ENCODE results near the gene MINDY4. TPM values are rescaled to one million over a fixed set of nuclear protein-coding genes. Genes with fewer than 3 reads are reported as not detected.

Gene MINDY4
- polyA plus RNA-seq, 1 donor, result 12.2 TPM

DNA sequence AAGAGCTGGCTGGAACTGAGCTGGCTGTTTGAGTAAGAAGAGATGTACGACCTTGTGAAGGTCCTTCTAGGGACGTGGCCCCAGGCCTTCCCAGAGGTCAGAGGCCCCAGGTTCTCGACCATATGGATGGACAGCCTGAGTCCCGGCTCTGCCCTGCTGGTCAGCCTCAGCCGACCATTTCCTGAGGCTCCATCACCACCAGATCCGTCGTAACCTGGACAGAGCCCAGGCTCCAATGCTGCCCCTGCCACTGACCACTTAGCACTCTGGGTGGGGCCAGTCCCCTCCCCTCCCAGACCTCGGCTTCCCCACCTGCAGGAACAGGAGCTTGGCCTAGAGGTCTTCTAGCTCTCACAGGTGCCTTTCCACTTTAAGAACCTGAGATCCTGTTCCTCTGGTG is 29.9 kb upstream of the MINDY4 start:
- DNase-seq, result no peak

DNA sequence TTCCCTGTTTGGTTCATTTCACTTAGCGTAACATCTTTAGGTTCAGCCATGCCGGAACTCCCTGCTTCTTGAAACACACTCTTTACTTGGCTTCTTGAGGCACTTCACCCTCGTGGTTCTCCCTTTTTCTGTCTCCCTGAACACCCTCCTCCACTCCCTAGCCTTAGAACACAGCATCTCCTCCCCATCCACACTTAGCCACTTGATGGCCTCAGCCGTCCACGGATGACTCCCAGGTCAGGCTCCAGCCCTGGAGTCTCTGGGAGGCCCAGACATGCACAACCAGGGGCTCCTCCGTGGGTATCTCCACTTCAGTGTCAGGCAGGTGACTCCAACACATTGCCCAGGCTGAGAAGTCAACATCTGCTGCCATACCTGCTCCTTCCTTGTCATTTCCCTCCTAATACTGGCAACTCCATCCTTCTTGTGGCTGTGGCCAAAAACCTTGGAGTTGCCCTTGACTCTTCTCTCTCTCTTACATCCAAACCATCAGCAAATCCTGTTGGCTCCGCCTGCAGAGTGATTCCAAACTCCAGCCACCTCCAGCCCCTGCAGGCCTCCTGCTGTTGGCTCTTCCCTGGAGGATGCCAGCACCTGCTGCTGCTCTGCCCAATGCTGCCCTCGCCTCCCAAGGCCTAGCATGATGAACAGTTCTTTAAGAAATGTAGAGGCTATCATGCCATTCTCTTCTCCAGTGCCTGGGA is 27.7 kb upstream of the MINDY4 start:
- no peak for DNase-seq

DNA sequence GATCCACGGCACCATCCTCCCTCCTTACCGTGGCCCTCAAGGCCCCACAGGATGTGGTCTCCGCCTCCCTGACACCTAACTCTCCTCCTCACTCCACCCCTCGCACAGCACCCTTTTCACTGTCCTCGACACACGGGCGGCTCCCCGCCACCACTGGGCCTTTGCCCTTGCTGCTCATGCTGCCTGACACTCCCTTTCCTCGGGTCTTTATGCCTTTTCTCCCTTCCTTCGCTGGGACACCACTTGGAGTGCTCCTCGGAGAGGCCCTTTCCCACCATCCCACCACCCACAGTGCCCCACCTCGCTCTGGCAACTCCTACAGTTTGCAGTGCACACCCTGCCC is 27.2 kb upstream of the MINDY4 start:
- no peak for DNase-seq

- no peak for DNase-seq
These were observed 25.8 kb upstream of the MINDY4 start for GRCh38 chr7:30745261-30745941.

- no peak for DNase-seq
These were observed 21.2 kb upstream of the MINDY4 start for GRCh38 chr7:30750010-30750409.

GRCh38 chr7:30750683-30751650 is 20.2 kb upstream of the MINDY4 start:
- DNase-seq, result no peak

DNA sequence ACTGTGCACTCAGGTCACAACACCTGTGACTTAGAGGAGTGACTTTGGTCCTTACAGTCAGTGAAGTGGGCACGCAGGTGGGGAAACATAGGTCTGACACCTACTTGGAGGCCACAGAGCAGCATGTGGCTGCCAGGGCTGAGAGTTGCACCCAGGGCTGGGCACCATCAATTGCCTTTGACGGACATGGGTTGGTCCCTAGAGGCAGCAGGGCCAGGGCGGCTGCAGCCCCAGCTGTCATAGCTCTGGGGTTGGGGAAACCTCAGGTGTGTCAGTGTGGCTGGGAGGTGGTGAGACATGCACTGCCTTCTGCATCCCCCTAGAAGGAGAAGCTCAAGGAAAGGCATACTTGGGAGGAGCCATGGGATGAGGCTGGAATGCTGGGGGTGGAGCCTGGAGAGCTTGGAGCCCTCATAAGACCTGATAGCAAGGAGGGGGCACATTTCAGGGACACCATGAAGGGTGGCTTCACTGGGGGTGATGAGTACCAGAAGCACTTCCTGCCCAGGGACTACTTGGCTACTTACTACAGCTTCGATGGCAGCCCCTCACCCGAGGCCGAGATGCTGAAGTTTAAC is 19.4 kb upstream of the MINDY4 start, which contains the start of gene INMT:
Gene INMT, plus strand, starts transcription at position 440 of the 578 bp plus-strand sequence. Its CDS starts 16 bp downstream, at position 456.
- DNase-seq, result no peak

DNA sequence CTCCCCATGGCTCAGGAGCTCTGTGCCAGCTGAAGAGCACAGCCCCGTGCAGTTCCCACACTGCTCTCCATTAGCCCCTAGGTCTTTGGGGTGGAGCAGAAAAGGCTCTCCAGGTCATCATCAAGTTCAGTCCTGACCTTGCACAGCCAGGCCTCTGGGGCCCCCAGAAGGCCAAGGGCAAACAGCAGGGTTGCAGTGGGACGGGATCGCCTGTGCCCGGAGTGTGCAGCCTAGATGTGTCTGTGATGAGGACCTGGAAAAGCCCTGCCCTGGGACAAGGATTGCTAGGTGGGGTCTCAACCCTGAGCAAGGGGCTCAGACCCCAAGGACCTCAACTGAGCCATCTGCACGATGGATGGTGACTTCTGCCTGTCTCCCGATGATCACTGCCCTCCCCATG is 18.7 kb upstream of the MINDY4 start:
- DNase-seq, result no peak

DNA sequence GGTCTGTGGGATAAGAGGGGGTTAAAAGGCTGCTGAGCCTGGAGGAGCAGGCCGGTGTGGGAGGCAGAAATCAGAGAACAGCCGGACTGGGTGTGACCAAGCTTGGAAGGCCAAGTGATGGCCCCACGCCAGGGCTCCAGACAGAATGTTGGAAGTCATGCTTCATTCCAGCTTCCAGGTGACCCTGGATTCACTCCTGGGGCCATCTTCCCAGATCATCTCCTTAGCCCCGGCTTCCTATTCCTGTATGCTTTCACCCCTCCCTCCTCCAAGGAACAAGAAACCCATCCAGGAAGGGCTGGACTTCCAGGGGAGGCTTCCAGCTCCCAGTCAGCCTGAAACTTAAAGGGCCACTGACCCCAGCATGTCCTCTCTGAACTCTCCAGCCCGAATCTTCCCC is 18.2 kb upstream of the MINDY4 start:
- DNase-seq, result no peak

- DNase-seq, result no peak
These were observed 16.8 kb upstream of the MINDY4 start for GRCh38 chr7:30754315-30754877.

DNA sequence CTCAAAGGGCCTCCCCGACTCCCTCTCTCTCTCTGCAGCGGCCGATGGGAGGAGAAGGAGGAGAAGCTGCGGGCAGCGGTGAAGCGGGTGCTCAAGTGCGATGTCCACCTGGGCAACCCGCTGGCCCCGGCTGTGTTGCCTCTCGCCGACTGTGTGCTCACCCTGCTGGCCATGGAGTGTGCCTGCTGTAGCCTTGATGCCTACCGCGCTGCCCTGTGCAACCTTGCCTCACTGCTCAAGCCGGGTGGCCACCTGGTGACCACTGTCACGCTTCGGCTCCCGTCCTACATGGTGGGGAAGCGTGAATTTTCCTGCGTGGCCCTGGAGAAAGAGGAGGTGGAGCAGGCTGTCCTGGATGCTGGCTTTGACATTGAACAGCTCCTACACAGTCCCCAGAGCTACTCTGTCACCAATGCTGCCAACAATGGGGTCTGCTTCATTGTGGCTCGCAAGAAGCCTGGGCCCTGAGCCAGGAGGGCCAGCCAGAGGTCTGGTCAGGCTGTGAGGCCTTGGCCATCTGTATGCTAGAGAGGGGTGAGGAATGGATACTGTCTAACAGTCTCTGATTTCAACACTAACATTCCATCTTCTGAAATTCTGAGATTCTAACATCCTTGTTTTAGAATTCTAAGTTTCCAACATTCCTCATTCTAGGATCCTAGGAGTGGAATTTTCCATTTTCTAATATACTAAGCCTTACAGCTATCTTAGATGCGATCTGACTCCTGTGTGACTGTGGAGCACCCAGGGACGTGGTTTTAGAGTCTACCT is 15.6 kb upstream of the MINDY4 start:
- DNase-seq, result no peak

DNA sequence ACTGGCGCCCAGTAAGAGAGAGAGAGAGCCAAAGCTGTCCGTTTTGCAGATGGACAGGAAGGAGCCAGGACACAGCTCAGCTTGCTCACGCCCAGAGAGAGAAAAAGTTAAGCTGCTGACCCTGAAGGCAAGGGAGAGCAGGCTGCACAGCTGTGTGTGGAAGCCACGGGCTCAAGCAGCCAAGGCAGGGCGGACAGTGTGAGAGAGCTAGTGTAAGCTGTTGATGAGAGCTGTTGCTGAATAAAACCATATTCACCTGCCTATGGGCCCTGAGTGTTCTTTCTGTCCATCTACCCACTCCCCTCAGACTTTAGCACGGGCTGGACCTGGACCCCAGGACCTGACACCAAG is 13.9 kb upstream of the MINDY4 start:
- DNase-seq, result no peak

- no peak for DNase-seq
These were observed 10.6 kb upstream of the MINDY4 start for GRCh38 chr7:30760514-30761213.

DNA sequence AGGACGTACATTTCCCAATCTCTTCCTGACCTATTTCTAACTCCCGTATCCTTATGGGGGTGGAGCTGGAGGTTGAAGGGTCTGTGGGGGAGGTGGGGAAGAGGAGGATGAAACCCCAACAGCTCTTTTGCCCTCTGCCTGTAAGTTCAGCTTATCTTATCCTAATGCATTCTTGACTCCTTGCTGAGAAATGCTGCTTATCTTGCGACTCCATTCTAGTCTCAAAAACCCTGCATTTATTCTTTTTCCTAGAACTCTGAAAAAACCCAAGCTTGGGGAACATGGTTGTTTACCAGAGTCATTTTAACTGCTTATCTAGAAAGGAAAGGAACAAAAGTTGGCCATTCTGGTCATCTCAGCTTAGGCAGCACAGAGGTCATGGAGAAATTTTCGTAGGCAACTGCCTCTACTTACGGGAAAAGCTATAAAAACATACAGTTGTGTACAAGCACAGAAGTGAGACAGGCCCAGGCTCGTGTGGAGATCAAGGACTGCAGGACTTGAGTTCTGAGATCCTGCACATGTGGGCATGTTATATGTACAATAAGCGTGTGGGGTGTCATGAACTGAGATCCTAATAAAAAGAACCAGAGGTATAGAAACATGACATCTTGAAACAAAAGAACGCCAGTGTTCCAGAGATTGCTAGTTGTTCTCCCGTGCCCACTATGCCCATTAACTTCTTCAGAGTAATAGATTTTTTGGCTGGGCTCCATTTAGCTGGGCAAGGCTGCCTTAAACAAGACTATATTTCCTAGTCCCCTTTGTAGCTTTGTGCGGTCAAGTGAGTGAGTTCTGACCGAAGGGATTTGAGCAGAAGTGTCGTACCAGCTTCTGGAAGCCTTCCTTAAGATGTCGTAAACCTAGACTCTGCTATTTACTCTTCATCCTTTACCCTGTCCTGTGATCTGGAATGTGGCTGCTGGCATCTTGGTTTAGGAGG is 9.7 kb upstream of the MINDY4 start:
- DNase-seq, result no peak

- DNase-seq, result no peak
These were observed 6.9 kb upstream of the MINDY4 start for GRCh38 chr7:30764030-30764975.

DNA sequence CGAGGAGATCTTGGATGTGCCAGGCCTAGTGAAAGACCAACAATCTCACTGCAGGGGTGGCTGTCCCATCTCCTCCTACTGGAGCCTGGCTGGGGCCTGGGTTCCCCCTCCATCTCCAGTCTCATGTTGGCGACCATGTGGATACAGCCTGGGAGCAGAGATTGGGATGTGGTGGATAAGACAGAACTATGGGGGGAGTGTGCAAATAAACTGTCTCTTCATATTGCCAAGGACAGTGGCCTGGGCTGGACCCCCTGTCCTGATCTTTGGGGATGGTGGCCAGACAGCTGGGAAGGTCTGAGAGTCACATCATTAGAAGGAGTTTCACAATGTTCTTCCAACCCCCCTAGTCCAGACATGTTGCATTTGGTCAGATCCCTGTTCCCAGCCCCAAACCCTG is 5.8 kb upstream of the MINDY4 start:
- DNase-seq, result no peak

DNA sequence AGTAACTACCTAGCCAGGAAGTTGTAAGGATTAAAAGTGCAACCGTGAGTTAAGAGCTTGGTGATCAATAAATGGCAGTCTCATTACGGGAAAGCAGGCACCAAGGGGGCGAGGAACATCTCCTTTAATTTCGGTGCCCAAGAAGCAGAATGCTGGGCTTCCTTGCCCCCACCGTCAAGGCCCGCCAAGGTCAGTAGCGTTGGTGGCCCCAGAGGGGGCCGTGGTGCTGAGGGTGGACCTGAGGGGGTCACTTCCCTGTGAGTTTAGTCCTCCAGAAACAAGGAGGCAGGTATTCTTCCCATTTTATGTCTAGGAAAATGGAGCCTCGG is 408 bp upstream of the MINDY4 start:
- no peak for DNase-seq

DNA sequence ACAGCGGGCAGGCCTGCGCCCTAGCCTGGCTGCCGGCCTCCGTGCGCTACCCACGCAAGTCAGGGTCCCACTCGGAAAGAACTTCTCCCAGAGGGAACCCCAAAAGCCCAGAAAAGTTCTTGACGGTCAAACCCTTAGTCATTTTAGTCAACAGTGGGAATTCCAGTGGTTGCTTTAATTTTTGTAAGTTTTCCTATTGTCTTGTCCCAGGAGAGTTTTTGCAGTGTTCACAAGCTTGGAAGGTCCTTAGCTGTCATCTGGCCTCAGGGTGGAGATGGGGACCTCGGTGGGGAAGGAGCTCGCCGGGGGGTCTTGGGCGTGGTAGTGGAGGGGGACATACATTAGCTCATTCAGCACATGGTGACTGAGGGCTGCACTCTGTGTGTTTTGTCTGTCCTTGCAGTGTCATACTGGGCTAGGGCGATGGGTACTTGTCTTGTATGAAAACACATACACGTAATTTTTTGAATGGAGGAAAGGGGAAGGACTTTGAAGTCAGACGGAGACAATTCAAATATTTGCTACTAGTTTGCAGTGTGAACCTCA is 736 bp downstream of the MINDY4 start:
- no peak for DNase-seq

All from left kidney (tissue), 2 donors.